Activated naive CD4-positive, alpha-beta T cell treated with anti-CD3 and anti-CD28 coated beads, Interleukin-2, amount 50 U/mL, for 16 hours (primary cell): ENCODE data around the gene TPO.

Source experiments
- DNase-seq: peaks from one replicate; pipeline ENCODE4 v3.0.0-alpha.2; 2020

TPO gene

DNA sequence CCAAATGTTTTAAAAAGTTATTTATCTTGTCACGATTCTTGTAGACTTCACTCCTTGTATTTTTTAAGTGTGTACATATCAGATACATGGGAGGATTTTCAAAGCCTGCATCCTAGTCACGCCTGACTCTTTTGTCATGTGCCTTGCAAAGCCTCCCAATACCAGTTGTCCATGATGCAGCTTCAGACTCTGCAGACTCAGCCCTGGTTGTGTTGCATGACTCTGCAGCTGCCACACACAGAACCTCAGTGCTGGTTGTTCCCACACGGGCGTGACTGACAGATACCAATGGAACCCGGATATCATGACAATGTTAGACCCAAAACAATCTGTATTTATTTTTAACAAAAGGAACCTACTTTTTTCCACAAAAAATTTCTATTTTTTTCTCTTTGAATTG is 38.2 kb downstream of the TPO start:
- no peak for DNase-seq

DNA sequence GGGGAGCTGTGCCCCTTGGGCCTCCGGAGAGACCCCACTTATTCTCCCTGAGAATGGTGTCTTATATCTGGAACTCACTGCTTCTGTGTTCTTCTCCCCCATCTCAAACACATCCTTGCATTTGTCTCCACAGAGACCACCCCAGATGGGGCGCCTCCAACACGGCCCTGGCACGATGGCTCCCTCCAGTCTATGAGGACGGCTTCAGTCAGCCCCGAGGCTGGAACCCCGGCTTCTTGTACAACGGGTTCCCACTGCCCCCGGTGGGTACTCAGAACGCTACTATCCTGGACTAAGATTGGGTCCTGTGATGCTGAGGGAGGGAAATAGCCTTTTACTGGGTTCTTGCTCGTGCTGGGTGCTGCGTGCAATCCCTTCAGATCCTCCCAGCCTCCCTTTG is 40.3 kb downstream of the TPO start:
- no peak for DNase-seq

DNA sequence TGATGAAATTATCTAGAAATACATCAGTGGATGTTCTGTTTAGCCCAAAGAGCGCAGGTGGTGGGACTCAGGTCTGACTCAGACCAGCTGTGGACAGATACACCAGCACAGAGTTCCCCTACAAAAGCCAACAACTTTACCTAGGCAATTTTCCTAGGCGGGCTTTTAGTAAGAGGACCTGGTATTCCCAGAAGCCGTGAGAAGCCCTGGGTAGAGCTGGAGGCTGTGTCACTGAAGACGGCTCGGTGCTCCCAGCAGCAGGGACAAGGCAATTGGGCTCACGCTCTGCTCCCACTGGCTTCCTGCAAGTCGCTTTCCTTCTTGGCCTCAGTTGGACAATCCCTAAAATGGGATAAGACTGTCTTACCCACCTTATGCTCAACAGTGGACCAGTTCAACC is 41.1 kb downstream of the TPO start:
- DNase-seq: no peak

DNA sequence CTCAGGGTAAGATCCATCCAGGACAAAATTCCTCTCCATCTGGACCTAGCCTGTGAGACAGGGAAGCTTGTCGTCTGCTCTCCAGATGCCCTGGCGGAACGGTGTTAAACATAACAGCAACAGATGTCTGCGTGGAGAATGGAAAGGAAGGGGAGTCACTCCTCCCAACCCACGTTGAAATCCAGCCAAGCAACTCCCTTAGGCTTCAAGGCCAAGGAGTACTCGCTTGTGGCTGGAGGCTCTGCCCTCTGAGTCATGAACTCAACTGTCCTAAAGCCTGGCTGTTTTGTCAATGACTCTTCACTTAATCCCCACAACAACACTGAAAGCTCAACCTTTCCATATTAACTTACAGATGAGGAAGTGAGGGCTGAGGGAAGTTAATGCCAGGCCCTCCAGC is 42.2 kb downstream of the TPO start:
- no peak for DNase-seq

DNA sequence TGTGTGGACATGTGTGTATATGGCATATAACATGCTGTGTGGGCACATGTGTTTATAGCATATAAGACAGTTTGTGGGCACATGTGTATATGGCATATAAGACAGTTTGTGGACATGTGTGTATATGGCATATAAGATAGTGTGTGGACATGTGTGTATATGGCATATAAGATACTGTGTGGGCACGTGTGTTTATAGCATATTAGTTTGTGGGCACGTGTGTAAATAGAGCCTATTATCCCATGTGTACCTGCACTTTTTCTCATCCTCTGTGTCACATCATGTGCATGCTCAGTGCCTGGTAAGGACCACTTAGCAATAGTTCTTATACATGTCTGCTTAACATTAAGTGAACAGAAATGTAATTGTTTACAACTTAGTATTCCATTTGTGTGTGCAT is 45.2 kb downstream of the TPO start:
- DNase-seq: no peak

DNA sequence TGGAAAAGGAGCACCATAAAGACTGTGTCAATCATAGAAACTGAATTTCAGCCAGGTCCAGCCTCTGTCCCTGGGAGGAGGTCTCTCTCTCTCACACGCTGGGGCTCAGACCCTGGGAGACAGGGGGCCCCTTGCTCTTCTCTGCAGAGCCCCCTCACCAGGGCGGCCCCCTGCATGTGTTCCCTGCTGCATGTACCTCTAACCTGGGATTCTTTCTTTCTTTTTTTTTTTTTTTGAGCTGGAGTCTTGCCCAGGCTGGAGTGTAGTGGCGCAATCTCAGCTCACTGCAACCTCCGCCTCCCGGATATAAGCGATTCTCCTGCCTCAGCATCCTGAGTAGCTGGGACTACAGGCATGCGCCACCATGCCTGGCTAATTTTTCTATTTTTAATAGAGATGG is 46.5 kb downstream of the TPO start:
- no peak for DNase-seq

DNA sequence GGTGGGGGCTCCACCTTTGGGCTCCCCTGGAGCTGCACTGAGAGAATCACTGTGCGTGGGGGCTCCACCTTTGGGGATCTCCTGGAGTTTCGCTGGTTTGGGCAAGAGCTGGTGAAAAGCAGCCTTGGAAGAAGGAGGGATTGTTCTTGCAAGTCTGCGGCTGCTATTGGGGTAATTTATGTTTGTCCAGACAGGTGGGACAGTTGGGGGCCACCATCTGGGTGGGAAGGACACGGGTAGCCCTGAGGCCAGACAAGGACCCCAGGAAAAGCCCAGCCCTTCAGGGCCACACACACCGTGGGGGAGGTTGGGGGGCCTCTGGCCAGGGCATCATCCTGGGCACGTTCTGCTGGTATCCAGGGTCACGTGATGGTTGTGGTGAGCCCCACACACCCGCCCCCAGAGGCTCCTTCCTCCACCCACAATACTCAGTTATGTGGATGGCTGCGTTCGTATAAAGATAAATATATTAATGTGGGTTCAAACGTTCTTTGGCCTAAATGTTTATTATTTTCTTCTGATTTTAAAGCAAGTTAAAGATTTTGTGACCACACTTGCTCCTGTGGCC is 47.7 kb downstream of the TPO start:
- DNase-seq: no peak

DNA sequence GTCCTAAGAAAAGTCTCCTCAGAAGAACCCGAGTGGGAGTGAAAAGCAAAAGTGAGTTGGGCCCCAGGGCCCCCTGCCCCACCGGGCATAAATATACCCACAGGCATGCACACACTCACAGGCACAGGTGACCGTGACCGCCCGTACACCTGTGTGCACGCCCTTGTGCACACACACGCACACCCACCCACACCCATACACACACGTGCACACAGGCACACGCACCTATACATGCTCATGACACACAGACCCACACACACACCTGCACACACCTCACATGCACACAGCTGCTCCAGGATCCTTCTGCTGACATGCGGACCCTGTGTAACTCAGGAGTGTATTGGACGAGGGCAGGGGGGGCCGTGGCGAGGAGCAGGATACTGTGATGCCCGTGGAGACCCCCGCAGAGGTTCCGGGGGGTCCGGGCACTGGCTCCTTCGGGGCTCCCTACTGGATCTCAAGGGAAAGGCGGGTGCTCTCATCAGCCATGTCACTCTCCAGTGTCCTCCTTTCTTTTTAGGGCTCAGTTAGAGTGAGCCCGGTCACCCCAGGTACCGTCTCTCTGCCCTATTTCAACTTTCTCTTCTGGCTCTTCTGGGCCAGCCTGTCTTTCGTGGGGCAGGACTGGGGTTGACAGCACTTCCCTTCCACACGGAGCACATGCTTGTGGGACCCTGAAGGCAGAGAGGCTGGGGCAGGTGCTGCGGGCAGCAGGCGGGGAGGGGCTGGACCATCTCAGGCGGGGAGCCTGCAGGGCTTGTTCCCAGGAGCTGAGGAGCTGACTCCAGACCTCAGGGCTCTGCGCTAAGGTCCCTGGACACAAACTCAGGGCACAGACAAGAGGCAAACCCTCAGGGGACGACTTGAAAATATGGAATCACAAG is 48.5 kb downstream of the TPO start:
- DNase-seq: no peak

DNA sequence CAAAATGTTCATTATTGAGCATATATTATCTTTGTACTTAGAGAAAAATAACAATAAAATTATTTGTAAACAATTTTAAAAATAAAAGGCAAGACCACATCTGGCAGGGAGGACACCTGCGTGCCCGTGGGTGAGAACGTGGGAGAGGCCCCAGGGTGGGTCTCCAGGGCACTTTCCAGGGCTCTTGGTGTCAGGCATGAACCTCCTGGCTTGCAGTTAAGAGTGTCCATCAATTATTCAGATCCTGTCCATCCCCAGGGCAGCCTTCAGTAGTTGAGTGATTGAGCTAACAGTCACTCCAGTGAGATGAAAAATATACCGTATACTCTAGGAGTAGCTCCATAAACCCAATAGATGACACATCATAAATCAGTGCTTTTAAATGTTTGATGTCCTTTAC is 49.7 kb downstream of the TPO start:
- no peak for DNase-seq

DNA sequence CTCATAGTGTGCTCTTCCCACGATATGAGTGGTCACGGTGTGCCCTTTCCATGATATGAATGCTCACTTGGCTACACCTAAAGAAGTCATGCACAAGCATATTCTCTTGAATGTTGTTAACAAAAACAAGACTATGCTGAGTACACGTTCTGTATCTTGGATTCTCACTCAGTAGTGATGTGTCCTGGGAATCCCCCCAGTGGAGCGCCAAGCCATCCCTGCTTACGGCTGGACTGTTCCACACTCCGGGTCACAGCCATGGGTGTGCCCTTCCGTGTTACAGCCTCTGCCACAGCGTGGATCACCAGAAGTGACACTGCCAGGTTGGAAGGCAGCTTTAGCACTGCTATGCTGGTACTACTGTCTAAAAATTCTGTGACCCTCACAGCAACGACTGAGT is 59.1 kb downstream of the TPO start:
- DNase-seq: no peak

DNA sequence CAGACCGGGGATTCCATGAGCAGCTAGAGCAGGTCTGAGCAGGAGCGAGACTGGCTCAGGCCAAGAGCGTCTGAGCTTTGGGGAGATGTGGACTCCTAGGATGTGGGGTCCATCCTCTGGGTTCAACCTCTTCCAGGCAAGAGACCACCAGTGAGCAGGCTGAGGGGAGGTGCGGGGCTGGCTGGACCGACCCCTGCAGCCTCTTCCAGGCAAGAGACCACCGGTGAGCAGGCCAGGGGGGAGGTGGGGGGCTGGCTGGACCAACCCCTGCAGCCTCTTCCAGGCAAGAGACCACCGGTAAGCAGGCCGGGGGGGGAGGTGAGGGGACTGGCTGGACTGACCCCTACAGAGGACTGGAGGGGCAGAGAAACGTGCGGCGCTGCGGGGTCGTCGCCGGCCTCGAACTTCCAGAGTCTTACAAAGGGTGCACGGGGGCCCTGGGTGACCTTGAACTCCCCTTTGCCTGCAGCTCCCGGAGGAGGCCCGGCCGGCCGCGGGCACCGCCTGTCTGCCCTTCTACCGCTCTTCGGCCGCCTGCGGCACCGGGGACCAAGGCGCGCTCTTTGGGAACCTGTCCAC is 63.4 kb downstream of the TPO start:
- DNase-seq: no peak

DNA sequence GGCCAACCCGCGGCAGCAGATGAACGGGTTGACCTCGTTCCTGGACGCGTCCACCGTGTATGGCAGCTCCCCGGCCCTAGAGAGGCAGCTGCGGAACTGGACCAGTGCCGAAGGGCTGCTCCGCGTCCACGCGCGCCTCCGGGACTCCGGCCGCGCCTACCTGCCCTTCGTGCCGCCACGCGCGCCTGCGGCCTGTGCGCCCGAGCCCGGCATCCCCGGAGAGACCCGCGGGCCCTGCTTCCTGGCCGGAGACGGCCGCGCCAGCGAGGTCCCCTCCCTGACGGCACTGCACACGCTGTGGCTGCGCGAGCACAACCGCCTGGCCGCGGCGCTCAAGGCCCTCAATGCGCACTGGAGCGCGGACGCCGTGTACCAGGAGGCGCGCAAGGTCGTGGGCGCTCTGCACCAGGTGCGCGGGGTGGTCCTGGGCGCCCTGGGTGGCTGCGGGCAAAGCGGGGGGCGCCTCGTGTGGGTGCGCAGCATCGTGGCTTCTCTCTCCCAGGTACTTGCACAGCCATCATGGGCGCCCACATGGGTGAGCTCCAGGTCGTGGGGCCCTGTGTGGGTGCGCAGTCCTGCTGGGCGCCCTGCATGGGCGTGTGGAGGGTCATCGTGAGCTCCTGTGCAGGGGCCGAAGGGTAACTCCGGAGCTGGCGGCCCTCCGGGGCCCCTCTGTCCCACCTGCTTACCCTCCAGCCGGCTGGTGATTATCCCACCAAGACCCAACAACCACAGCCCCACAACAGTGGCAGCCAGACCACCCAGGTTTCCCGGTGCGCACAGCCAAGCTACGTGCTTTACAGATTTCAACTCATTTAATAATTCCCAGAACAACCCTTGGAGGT is 64.2 kb downstream of the TPO start:
- DNase-seq: no peak

DNA sequence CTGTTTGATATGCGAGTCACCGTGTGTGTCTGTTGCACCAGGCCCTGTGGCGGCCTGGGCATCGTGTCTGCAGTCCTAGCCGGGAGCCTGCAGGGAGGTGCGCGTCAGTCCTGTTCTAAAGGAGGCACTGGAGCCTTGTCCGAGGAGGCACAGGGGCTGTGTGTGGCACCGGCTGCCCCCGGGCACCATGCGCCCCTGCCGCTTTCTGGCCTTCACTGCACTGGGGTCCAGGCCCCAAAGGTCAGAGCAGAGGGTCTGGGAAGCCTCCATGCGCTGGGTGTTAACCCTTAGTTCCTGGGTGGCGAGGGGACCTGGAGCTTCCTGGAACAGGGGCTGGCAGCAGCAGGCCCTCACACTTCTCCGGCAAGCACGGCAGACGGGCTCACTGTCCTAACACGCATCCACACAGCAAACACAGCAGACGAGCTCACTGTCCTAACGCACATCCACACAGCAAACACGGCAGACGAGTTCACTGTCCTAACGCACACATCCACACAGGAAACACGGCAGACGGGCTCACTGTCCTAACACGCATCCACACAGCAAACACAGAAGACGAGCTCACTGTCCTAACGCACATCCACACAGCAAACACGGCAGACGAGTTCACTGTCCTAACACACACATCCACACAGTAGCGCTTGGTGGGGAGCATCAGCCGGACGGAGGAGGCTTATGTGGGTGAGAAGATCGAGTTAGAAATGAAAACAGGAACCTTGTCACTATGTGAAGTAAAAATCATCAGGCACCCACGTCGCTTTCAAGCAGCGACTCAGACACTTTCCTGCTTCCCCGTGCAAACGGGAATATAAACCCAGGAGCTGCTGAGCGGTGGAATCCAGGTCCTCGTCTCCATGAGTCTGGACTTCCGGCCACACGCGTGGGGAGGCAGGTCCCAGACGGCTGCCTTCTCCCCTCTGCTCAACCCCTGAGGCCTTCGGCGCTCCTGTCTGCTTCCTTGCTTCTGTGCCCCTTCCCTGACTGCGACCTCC is 65.3 kb downstream of the TPO start:
- DNase-seq: no peak

DNA sequence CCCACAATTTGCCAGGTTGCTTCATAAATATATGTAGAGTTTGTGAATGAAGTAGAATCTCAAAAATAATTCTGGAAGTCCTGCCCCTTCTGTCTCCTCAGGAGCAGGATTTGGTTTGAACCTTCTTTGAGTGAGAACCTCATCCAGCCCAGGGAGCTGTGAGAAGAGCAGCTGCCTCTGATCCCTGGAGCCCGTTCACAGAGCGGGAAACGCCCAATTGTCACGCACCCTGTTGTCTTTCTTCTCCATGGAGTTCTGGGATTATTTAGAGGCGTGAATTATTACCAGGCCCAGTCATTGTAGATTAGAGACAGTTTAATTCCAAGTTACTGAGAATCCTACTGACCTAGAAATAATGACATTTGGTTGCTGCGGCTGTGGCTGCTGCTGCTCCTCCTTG is 66.1 kb downstream of the TPO start:
- no peak for DNase-seq

DNA sequence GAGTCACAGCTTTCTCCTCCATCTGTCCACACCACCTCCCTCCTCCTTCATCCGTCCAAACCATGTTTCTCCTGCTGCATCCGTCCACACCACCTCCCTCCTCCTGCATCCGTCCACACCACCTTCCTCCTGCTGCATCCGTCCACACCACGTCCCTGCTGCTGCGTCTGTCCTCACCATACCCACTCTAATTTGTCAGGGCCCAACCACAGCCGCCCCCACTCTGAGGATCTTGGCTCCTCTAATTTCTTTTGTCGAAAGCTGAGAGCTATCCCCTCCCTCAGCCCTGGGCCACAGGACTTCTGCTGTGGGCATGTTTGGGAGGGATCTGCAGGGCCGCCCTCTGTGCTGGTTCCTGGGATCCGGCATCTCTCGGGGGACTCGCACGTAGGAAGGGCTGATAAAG is 67.4 kb downstream of the TPO start:
- no peak for DNase-seq

DNA sequence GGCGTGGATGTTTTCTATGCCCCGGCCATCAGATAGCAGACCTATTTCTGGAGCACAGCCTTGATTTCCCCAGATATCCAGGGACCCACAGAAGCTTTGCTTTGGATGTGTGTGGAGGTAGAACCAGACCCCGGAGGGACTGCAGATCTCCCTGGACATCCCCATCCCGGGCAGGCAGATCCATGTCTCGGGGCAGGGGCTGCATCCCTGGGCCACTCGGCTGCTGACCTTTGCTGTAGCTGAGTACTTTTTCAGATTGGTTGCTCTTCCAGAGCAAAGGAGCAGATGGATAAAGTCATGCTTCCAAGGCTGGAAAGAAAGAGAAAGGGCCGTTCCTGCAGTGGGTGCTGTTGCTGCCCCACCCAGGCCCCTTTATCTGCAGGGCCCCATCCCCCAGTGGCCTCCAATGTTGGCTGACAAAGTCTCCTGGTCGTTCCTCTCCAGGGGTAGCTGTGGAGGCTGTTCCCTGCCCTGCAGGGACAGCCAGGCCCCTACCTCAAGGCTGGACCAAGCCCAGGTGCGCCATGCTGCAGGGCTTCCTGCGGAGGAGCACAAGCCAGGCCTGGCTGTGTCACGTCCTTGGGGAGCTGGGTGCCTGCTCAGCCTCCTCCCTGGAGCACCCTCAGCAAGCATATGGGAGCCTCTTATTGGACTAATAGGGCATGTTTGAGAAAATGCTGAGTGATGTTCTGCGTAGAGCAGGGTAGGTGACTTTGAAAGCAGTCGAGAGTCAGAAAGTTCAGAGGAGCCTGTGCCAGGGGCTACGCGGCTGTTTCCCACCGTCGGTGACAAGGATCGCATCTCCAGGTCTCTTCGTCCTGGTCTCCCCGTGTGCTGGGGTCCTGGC is 68.4 kb downstream of the TPO start:
- no peak for DNase-seq

DNA sequence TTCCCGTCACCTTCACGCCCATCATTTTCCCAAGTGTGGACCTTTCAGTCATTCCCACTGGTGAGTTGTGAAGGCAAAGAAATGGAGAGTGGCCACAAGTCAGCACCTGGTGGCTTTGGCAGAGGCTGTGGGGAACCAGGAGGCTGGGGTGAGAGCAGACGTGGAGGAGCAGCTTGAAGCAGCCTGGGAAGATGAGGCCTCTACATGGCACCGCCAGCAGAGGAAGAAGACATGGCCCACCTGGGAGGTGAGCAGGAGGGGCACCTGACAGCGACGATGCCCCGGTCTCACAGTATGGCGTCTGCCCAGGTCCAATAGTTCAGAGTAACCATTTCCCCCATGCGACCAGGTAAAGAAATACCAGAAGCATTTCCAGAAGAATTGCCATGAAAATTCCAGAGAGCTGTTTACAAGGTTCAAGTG is 69.0 kb downstream of the TPO start:
- DNase-seq: no peak

DNA sequence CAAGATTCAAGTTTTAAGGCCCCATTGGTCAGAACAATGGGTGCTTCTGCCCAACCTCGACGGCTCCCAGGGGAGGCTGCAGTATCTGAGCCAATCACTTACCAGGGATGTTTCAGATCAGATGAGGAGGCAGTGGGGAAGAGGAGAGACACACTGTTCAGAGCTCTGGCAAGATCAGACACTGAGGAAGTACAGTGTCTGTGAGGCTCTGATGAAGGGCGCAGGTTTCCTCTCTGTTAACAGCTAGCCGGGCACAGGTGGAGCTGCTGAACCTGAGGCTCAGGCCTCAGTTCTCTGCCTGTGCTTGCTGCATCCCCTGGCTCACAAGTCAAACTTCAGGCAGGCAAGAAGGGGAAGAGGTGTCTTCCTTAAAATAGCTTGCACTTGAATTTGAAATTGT is 69.7 kb downstream of the TPO start:
- DNase-seq: no peak

DNA sequence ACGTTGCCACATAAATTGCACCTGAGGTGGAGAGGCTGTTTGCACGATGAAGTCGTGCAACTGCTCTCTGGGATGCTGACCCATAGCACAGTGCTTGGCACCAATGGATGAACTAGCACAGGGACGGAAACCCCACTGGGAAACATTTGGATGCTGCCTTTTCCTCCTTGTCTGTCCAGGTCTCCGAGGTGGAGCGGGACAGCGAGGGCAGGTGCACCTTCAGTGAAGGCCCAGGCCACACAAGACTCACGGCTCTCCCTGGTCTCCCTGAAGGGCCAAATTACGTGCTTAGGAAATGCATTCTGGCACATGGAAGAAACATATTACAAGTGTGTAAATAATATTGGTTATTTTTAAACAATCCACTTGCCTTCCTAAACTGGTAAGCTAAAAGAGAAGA is 70.3 kb downstream of the TPO start:
- no peak for DNase-seq

DNA sequence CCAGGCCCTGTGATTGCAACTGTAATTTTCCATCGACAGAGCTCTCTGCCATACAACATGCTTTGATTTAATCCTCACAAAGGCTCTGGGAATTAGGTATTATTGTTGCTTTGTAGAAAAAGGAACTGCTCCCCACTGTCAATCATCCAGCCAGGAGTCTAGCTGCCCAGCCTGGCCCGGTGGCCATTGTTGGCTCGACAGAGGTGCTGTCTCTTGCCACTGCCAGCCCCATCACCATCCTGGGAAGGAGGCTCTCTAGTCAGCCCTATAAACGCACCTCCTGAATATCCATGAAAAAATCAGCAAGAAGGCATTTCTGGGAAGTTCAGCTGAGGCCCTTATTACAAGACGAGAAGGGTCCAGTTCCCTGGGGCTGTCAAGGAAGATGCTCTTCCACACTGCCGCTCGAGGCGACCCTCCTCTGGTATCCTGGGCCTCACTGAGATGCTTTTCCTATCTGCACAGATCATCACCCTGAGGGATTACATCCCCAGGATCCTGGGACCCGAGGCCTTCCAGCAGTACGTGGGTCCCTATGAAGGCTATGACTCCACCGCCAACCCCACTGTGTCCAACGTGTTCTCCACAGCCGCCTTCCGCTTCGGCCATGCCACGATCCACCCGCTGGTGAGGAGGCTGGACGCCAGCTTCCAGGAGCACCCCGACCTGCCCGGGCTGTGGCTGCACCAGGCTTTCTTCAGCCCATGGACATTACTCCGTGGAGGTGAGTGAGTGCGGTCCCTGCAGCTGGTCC is 71.0 kb downstream of the TPO start:
- no peak for DNase-seq

DNA sequence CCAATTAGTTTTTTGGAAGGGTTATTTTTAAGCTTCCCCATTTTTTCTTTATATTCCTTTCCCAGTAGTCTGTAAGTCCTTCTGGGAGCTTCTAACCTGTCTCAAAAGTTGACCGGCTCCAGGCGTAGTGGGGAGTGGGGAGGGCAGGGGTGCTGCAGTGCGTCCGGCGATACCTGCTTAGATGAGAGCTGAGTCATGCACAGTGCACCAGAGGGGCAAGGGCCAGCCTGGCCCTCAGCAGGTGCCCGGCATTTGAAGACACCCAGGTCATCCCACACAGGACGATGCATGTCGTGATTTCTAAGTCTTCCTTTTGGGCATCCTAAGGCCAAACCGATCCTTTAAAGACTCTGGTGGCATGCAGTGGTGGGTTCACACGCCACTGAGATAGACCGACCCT is 73.4 kb downstream of the TPO start:
- no peak for DNase-seq
